GM12891 (cell line): ENCODE measurements around the gene ADGRL3.
"Not testable (repeated sequence)": the region's sequence is repeated elsewhere in the genome, so short reads cannot be mapped to it uniquely, and the experiment has no call there.

Experiments
- DNase-seq: peaks from one replicate; pipeline ENCODE4 v3.0.0; 2011; ENCODE audit warnings: low spot score; ENCODE audit not compliant: insufficient read length
- FAIRE-seq: peaks from 2 replicates; lab custom pipeline; 2011; peaks lifted over from hg19 to GRCh38; lab: Jason Lieb, UNC
- PAX5 ChIP-seq: IDR thresholded peaks from 2 replicates; pipeline ENCODE4 v1.6.1; 2011; ENCODE audit warnings: low read length, moderate library complexity, mild to moderate bottlenecking; ENCODE audit not compliant: insufficient read depth, severe bottlenecking
- POLR2A ChIP-seq: IDR thresholded peaks from 2 replicates; pipeline ENCODE4 v1.6.1; 2011; ENCODE audit warnings: low read depth, low read length, control low read depth
- POLR2AphosphoS5 ChIP-seq: IDR thresholded peaks from 2 replicates; pipeline ENCODE4 v1.6.1; 2011; ENCODE audit warnings: low read depth, low read length, control low read depth
- POU2F2 ChIP-seq: IDR thresholded peaks from 2 replicates; pipeline ENCODE4 v1.6.1; 2011; ENCODE audit warnings: low read depth, mild to moderate bottlenecking, control low read depth, low read length, moderate library complexity
- SPI1 ChIP-seq: IDR thresholded peaks from 2 replicates; pipeline ENCODE4 v1.6.1; 2011; ENCODE audit warnings: low read depth, low read length, control low read depth
- TAF1 ChIP-seq: IDR thresholded peaks from 2 replicates; pipeline ENCODE4 v1.6.1; 2011; ENCODE audit warnings: low read depth, low read length, control low read depth

Gene ADGRL3

GRCh38 chr4:61762722-61763627, 562.8 kb downstream of the ADGRL3 start:
- DNase-seq (no peak), FAIRE-seq (no peak)
- TF ChIP-seq TAF1 (no peak), POLR2AphosphoS5 (no peak), PAX5 (no peak), POLR2A (no peak), SPI1 (no peak), POU2F2 (no peak)

DNA sequence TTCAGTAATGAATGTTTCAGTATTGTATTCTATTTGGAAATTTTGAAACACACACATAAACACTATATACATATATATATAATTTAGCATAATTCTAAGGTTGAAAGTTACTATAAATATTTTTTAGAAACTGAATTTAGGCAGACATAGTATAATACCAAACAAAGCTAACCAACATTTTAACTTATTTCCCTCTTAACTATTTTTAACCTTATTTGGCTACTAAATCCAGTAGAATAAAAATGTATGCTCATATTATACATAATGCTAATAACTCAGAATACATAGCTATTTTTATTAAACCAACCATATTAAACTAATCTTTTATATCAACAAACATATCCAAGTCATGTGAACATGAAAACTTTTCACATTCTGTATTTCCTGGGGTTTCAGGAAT, 563.6 kb downstream of the ADGRL3 start:
- no peak for TF ChIP-seq POLR2A
- TF ChIP-seq TAF1, result no peak
- no peak for TF ChIP-seq SPI1
- no peak for FAIRE-seq
- no peak for DNase-seq

- not testable (repeated sequence) for DNase-seq, FAIRE-seq
Observed at GRCh38 chr4:61764090-61764489, 564.0 kb downstream of the ADGRL3 start.

DNA sequence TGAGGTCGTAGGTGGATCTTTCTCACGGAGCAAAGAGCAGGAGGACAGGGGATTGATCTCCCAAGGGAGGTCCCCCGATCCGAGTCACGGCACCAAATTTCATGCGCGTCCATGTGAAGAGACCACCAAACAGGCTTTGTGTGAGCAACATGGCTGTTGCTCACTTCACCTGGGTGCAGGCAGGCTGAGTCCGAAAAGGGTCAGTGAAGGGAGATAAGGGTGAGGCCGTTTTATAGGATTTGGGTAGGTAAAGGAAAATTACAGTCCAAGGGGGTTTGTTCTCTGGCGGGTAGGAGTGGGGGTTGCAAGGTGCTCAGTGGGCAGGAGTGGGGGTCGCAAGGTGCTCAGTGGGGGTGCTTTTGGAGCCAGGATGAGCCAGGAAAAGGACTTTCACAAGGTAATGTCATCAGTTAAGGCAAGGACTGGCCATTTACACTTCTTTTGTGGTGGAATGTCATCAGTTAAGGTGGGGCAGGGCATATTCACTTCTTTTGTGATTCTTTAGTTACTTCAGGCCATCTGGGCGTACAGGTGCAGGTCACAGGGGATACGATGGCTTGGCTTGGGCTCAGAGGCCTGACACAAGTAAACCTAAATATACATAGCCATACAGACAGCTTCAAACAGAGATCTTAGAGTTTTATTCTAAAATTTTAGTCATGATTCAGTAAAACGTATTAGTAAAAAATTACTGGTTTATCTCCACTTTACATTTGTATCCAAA, 569.5 kb downstream of the ADGRL3 start:
- not testable (repeated sequence) for FAIRE-seq, DNase-seq

DNA sequence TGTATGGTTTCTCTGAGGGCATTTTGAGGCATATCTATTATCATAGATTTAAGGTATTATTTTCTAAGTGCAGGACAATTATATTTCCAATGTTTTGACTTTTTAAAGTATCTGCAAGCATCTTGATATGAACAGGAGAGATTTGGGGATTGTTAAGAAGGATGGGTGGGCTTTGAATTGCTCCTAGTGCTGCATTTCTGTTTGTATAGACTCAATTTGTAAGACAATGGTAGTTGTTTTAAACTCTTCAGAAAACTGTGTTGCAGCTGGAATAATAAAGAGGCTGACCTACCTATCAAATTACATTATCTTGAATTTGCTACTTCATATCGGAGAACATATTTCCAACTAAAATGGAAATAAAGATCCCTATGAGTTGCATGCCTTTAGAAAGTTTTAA, 570.3 kb downstream of the ADGRL3 start:
- DNase-seq (no peak), FAIRE-seq (no peak)
- TF ChIP-seq POU2F2, result no peak
- TF ChIP-seq POLR2AphosphoS5, result no peak
- TF ChIP-seq POLR2A, result no peak
- no peak for TF ChIP-seq SPI1

DNA sequence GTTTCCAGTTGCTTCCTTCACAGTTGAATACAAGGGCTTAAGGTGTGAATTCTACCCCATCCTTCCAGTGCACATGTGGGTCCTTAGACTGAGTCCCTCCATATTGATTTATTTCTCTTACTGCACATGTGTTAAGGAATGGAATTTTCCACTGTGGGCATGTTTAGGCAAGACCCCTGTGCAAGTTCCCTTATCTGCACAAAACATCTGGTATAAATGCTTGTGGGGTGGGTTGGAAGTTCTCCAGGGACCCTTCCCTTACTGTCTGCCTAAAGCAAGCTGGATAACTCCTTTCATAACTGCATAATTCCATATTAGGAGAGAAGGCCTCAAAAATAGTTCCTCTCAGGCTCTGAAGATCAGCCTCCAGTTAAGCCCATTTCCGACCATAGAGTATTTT, 570.9 kb downstream of the ADGRL3 start:
- FAIRE-seq (no peak), DNase-seq (no peak)
- TF ChIP-seq POLR2A, result no peak
- TF ChIP-seq POU2F2, result no peak
- no peak for TF ChIP-seq TAF1
- no peak for TF ChIP-seq SPI1
- no peak for TF ChIP-seq POLR2AphosphoS5
- no peak for TF ChIP-seq PAX5

DNA sequence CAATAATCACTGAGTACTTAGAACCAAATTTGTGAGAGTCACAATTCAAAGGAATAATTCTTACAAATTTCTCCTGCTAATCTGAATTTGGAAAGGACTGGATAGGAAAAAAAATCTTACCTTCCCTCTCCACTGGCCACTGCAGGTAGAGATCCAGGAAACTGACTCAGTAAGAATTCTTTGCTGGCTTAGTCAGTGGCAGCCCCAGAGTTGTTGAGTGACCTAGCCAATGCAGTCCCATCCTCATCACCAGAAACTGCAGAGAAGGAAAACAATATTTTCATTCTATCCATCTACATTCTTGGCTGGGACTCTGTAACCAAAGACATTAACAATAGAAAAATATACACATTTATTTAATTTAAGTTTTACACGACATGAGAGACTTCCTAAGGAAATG, 572.0 kb downstream of the ADGRL3 start:
- no peak for DNase-seq
- no peak for TF ChIP-seq POLR2AphosphoS5
- no peak for FAIRE-seq

DNA sequence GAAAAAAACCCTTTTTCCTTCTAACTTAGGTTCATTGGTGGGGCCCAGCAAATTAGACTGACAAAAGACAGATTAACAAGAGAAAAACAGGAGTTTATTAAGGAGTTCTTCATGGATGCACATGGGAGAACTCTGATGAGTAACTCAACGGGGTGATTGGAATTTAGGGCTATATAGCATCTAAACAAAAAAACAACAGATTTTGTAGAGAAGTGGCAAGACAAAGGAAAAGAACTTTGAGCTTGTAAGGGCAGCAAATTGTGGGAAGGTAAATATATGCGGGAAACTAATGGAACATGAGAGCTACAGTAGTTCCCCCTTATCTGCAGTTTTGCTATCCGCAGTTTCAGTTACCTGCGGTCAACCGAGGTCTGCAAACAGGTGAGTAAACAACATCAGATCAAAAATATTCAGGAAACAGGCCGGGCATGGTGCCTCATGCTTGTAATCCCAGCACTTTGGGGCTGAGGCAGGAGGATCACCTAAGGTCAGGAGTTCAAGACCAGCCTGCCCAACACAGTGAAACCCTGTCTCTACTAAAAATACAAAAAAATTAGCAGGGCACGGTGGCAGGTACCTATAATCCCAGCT, 573.6 kb downstream of the ADGRL3 start:
- DNase-seq (no peak), FAIRE-seq (no peak)
- TF ChIP-seq POLR2AphosphoS5 (no peak), POU2F2 (no peak), PAX5 (no peak), POLR2A (no peak), SPI1 (no peak), TAF1 (no peak)

GRCh38 chr4:61782133-61782532, 582.0 kb downstream of the ADGRL3 start:
- TF ChIP-seq TAF1 (no peak), PAX5 (no peak), SPI1 (no peak), POLR2AphosphoS5 (no peak), POLR2A (no peak), POU2F2 (no peak)
- FAIRE-seq (no peak), DNase-seq (no peak)

DNA sequence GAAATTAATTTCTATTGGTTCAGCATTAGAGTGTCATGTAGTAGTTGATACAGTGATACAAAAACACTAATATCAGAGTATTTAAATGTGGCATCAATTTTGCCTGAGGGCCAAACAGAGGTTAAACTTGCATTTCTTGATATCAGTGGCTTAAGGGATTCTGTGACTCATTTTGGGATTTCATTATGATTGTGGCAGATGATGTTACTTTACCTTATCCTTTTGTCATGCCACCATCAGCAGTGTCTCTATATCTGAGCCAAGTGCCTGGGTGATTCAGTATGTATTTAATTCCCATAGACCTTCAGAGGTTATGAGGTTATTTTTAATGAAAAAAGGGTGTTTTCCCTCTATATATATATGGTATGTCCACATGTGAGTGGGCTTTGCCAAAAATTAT, 582.9 kb downstream of the ADGRL3 start:
- TF ChIP-seq SPI1 (no peak), POLR2A (no peak), PAX5 (no peak), POU2F2 (no peak), POLR2AphosphoS5 (no peak), TAF1 (no peak)
- FAIRE-seq (no peak), DNase-seq (no peak)
